Motor neuron (in vitro differentiated cells): ENCODE results near the gene TEX261. TPM values are rescaled to one million over a fixed set of nuclear protein-coding genes. Genes with fewer than 3 reads are reported as not detected.
"Not testable (repeated sequence)": the region's sequence is repeated elsewhere in the genome, so short reads cannot be mapped to it uniquely, and the experiment has no call there.

Experiments used
- ATAC-seq, 8 experiments: fragments of 200-7000 bp; cut with Tn5 transposase; replicated peaks in 6 of 8; 2 replicates each; pipeline ENCODE4 v1.8.0; 2021; ENCODE audit warnings: mild to moderate bottlenecking in 8 of 8, moderate library complexity in 8 of 8
- H3K27ac ChIP-seq, 2 donors: fragments of 250-450 bp; sonication (Bioruptor Pico); 2 replicates each; pipeline ENCODE4 v1.9.0; 2021; ENCODE audit warnings: antibody characterized with exemption in 2 of 2, mild to moderate bottlenecking in 2 of 2, moderate library complexity in 1 of 2
- H3K4me1 ChIP-seq, 2 donors: fragments of 250-450 bp; sonication (Bioruptor Pico); replicated peaks in 1 of 2; 2 replicates each; pipeline ENCODE4 v1.6.1; 2021; ENCODE audit warnings: antibody characterized with exemption in 2 of 2, mild to moderate bottlenecking in 2 of 2, moderate library complexity in 1 of 2
- H3K4me3 ChIP-seq, 5 donors: fragments of 250-450 bp; sonication (Bioruptor Pico); 2 replicates each; pipeline ENCODE4 v1.9.0; 2021; ENCODE audit warnings: antibody characterized with exemption in 5 of 5, mild to moderate bottlenecking in 5 of 5, moderate library complexity in 4 of 5
- WGBS, 10 experiments: fragments of 450-650 bp; shearing (Covaris generic); methylation state at CpG; one replicate each; pipeline ENCODE4 v1.0.0; 2022; 5-methylcytosine and 5-hydroxymethylcytosine counted together
- in situ Hi-C, 9 experiments: fragments of 400-800 bp; cut with MboI; loops; one replicate each; pipeline ENCODE4 v1.15.0; 2021; ENCODE audit warnings: low sequenced_read_pairs in 9 of 9, low pct_unique_long_range_greater_than_20kb in 2 of 9; ENCODE audit not compliant: unreplicated experiment in 9 of 9
- total RNA-seq, 8 experiments: library from RNA; unstranded; fragments of 300-600 nt; gene quantifications; 2 replicates each; pipeline versions ENCODE4 v1.2.3 to v1.2.4, GENCODE V29; 2022

The TEX261 gene
- total RNA-seq, 8 experiments from 2014 or later, result 10.3 to 42.1 (median 24.2) TPM

GRCh38 chr2:71005271-71006202 lies 10.9 kb upstream of the TEX261 start:
- Histone ChIP-seq H3K27ac (no peak overlapping the region), H3K4me1 (peaks cover 17 to 30% of the 10 kb centered on the region in 2 donors), H3K4me3 (no peak overlapping the region)
- in situ Hi-C loops, result no loop called here
- no peak for ATAC-seq
- 39 to 90% (median 83%) methylated on average over 1 to 8 of the region's 10 CpGs; no CpG with 5 or more reads in 2 of the 10 experiments for WGBS, 10 experiments

GRCh38 chr2:71004857-71005256 lies 10.2 kb upstream of the TEX261 start:
- in situ Hi-C loops, result no loop called here
- ATAC-seq, result no peak
- H3K27ac ChIP-seq, result no peak overlapping the region
- no peak overlapping the region for H3K4me3 ChIP-seq
- H3K4me1 ChIP-seq, result peaks cover 17 to 30% of the 10 kb centered on the region in 2 donors
- WGBS, 10 experiments, result 0 to 96% (median 73%) methylated on average over 1 to 5 of the region's 6 CpGs; no CpG with 5 or more reads in 4 of the 10 experiments

DNA sequence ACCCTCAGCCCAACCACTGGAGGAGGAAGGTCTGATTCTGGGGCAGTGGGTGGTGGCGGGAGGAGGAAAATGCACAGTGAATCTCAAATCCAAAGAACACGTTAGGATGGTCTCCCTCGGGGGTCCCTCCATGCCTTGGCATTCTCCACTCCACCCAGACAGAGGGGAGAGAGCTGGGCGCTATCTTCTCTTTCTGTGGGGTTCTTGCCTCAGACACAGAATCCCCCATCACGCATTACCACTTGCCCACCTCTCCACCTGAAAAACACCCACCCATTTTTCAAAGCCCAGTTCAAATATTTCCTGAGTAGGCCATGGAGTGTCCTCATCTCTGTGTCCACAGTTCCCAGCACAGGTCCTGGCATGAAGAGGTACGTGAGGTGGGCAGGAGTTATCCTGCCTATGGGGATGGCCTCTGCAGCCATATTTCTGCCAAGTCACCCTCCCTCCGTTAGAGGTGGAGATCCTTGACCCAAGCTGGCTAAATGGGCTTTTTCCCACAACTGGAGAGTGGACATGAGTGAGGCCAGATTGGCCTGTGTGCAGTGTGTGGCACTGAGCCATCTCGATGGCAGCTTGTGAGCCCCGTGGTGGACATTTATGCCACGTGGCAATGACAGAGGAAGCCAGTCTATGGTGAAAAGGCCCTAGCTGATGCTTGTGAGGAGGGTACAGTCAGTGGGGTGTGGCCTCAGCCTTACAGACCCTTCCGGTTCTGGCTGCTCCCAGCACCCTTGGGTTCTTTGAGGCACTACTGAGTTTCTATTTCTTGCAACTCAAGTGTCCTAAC lies 9.5 kb upstream of the TEX261 start:
- in situ Hi-C loops, result no loop called here
- Histone ChIP-seq H3K4me1 (peaks cover 17 to 30% of the 10 kb centered on the region in 2 donors), H3K27ac (no peak overlapping the region), H3K4me3 (no peak overlapping the region)
- no peak for ATAC-seq
- 29 to 87% (median 66%) methylated on average over 1 to 10 of the region's 11 CpGs; no CpG with 5 or more reads in 2 of the 10 experiments for WGBS, 10 experiments

DNA sequence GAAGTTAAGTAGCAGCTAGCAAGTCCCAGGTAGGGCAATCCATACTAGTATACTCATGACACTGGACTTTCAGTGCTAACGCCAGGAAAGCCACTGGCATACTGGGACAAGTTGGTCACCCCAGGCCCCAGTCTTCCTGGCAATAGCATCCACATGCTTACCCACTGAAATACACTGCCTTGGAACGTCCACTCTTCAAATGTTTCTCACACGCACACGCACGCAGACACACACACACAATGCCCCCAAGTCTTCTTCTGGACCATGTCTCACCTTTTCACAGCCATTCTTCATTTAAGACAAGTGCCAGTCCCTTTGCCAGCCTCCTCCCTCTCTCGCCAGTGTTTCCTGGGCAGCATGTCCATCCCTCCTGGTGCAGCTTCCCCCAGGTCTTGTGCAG lies 8.7 kb upstream of the TEX261 start:
- no peak overlapping the region for H3K4me3 ChIP-seq
- H3K4me1 ChIP-seq, result peaks cover 17 to 26% of the 10 kb centered on the region in 2 donors
- H3K27ac ChIP-seq, result no peak overlapping the region
- ATAC-seq, result no peak
- 50 to 100% (median 92%) methylated on average over 1 to 6 of the region's 6 CpGs; no CpG with 5 or more reads in 4 of the 10 experiments for WGBS, 10 experiments
- in situ Hi-C loops, result no loop called here

- in situ Hi-C loops, result no loop called here
- peaks cover 17 to 26% of the 10 kb centered on the region in 2 donors for H3K4me1 ChIP-seq
- peak; percentile 84 to 98 (median 96) for ATAC-seq
- peak overlapping the region; percentile 65 to 70 for H3K27ac ChIP-seq
- WGBS, 10 experiments, result 0 to 23% (median 8%) methylated on average over 2 to 3 of the region's 11 CpGs; no CpG with 5 or more reads in 5 of the 10 experiments
- H3K4me3 ChIP-seq, result no peak overlapping the region
Measured at GRCh38 chr2:71001981-71002570, 7.4 kb upstream of the TEX261 start.

GRCh38 chr2:71001592-71001927 lies 6.9 kb upstream of the TEX261 start:
- H3K4me3 ChIP-seq, result no peak overlapping the region
- peak overlapping the region; percentile 65 to 70 for H3K27ac ChIP-seq
- ATAC-seq, result peak in 5 of 8 experiments; percentile 0 to 4 (median 2)
- 33 to 88% (median 74%) methylated on average over 1 to 2 of the region's 5 CpGs; no CpG with 5 or more reads in 7 of the 10 experiments for WGBS, 10 experiments
- peaks cover 17 to 23% of the 10 kb centered on the region in 2 donors for H3K4me1 ChIP-seq
- in situ Hi-C loops, result no loop called here

DNA sequence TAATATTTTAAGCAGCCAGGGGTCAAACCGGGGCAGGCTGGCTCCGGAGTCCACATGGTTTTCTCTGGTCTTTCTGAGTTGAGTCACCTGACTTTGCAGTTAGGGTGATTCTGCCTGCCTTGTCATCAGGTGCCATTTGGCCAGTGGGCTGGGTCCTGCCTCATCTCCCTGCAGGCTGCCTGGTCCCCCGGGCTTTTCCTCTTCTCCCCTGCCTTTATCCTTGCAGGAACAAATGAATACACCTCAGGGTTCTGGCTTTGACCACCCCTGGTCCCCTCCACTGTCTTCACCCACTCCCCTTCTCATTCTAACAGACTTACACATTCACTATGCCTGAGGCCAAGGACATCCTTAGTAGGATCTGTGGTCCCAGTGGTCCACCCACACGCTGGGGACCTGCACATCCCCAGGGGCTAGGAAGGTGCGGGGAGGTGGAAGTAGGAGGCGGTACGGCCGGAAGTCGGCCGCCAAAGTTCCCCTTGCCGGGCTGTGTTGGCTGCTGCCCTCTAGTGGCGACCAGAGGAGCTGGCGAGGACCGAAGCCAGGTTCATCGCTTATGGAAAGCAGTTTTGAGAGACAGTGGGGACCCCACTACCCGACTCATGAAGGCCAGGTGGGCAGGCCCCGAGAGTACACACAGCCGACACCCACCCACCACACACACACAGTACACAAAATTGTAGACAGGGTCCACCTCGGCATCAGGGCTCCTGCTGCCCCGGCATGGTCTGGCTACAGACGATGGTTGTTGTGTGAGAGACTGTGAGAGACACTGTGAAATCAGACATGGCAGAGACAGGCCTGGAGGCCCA lies 6.3 kb upstream of the TEX261 start:
- Histone ChIP-seq H3K4me1 (peaks cover 17 to 20% of the 10 kb centered on the region in 2 donors), H3K4me3 (peak overlapping the region in 1 of 5 donors; percentile 15), H3K27ac (peak overlapping the region; percentile 65 to 70)
- WGBS, 10 experiments, result 0 to 86% (median 21%) methylated on average over 1 to 10 of the region's 21 CpGs; no CpG with 5 or more reads in 3 of the 10 experiments
- peak; percentile 5 to 82 (median 20) for ATAC-seq
- in situ Hi-C loops, result no loop called here

DNA sequence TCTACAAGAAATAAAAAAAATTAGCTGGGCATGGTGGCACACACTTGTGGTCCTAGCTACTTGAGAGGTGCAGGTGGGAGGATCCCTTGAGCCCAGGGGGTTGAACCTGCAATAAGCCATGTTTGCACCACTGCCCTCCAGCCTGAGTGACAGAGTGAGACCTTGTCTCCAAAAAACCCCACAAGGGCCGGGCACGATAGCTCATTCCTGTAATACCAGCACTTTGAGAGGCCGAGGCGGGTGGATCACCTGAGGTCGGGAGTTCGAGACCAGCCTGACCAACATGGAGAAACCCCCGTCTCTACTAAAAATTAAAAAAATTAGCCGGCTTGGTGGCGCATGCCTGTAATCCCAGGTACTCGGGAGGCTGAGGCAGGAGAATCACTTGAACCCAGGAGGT lies 5.3 kb upstream of the TEX261 start:
- H3K4me3 ChIP-seq, in situ Hi-C loops, ATAC-seq, H3K27ac ChIP-seq: not testable (repeated sequence)
- WGBS, 10 experiments, result 90 to 100% (median 97%) methylated on average over 1 to 7 of the region's 10 CpGs; no CpG with 5 or more reads in 3 of the 10 experiments
- peaks cover 17 to 24% of the 10 kb centered on the region in 2 donors for H3K4me1 ChIP-seq

DNA sequence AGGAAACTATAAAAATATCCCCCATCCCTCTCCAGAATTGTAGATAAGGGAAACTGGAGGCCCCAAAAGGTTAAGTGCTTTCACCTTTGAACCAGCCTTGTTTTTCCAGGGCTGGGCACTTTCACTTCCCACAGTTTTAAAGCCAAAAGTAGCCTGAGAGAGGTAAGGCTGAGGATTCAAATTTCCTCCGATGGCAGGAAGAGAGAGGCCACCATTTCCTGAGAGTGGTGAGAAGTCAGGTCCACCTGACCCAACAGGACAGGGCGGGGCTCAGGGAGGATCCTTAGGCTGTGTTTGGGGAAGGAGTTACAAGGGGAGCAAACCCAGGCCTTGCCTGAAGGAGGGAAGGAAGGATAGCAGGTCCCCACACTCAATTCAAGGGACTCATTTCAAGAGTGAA lies 4.7 kb upstream of the TEX261 start:
- no peak overlapping the region for H3K4me3 ChIP-seq
- in situ Hi-C loops, result no loop called here
- 40 to 80% (median 66%) methylated on average over 1 to 2 of the region's 2 CpGs; no CpG with 5 or more reads in 6 of the 10 experiments for WGBS, 10 experiments
- peaks cover 17 to 24% of the 10 kb centered on the region in 2 donors for H3K4me1 ChIP-seq
- ATAC-seq, result no peak
- H3K27ac ChIP-seq, result no peak overlapping the region

DNA sequence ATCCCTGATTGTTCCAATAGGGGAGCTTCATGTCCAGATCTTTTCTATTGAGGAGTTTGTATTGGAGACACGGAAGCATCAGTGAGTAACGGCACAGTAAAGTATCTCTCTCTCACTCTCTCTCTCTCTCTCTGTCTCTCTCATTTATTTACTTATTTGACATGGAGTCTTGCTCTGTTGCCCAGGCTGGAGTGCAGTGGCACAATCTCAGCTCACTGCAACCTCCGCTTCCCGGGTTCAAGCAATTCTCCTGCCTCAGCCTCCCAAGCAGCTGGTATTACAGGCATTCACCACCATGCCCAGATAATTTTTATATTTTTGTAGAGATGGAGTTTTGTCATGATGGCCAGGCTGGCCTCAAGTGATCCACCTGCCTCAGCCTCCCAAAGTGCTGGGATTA lies 4.2 kb upstream of the TEX261 start:
- H3K27ac ChIP-seq, in situ Hi-C loops, H3K4me3 ChIP-seq, ATAC-seq: not testable (repeated sequence)
- 65 to 100% (median 80%) methylated on average over 2 to 4 of the region's 4 CpGs; no CpG with 5 or more reads in 2 of the 10 experiments for WGBS, 10 experiments
- peaks cover 18 to 24% of the 10 kb centered on the region in 2 donors for H3K4me1 ChIP-seq

DNA sequence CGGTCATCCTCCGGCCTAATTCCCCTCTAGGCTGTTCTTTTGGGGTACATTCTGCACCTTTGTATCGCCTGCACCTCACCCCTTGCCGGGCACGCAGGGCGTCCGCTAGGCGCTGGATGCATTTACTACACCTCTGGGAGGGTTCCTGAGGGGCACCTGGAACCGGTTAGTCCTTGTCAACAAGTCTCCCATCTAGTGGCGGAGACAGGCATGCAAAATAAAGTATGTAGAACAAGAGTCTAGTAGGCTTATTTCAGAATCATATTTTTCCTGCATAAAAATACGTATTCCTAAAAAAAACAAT lies 705 bp upstream of the TEX261 start:
- ATAC-seq, result peak; percentile 2 to 52 (median 26)
- H3K4me1 ChIP-seq, result peaks cover 12 to 15% of the 10 kb centered on the region in 2 donors
- peak overlapping the region; percentile 81 to 97 (median 91) for H3K4me3 ChIP-seq
- 0 to 86% (median 12%) methylated on average over 1 to 7 of the region's 11 CpGs; no CpG with 5 or more reads in 2 of the 10 experiments for WGBS, 10 experiments
- in situ Hi-C loops, result no loop called here
- H3K27ac ChIP-seq, result no peak overlapping the region
